KOPT-K1 (cell line): ENCODE data around the gene KCNMA1.

Source experiments
- H3K27ac ChIP-seq: fragments of 200-600 bp; sonication (generic); 2 replicates; pipeline ENCODE4 v1.5.1; 2016; ENCODE audit warnings: antibody characterized with exemption, mild to moderate bottlenecking, low read depth, low read length; ENCODE audit not compliant: poor library complexity, severe bottlenecking
- H3K36me3 ChIP-seq: fragments of 200-600 bp; sonication (generic); 2 replicates; pipeline ENCODE4 v1.5.1; 2017; ENCODE audit warnings: antibody characterized with exemption, mild to moderate bottlenecking, low read length, moderate library complexity; ENCODE audit not compliant: insufficient read depth
- H3K9me3 ChIP-seq: fragments of 200-600 bp; sonication (generic); 2 replicates; pipeline ENCODE4 v1.5.1; 2017; ENCODE audit warnings: antibody characterized with exemption, low read length, mild to moderate bottlenecking; ENCODE audit not compliant: insufficient read depth, poor library complexity, severe bottlenecking

The KCNMA1 gene

DNA sequence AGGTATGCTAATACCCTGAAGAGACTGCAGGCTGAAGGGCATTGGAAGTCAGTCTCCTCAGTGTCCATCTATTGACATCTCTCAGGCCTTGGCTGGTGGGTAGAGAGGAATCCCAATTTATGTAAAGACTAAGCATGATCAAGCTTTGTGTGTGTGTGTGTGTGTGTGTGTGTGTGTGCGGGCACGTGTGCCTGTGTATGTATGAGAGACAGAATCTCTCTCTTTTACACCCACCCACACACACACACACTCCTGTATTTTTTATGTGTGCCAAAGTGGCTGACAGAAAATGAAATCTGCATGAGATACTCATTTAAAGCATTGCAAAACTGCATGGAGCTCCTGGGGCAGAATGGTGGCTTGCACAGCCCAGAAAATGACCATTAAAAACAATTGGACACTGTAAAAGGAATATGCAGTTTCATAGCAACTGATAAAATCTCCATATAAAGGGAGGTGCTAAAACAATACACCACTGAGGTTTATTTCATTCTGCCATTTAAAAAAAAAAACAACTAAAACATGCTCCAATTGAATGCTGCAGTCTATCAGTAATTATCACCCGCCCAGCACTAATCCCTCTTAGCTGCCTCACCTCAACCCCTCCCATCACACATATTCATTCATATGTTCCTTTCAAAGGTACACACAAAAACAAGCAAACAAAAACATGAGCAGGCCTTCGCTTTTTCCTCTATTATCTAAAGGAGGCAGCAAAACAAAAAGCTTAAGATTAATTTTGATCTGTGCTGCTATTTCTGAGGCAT lies 385.0 kb downstream of the KCNMA1 start:
- no peaks in the 10 kb centered on the region for H3K9me3 ChIP-seq
- no peaks in the 10 kb centered on the region for H3K36me3 ChIP-seq
- H3K27ac ChIP-seq, result no peak overlapping the region

- Histone ChIP-seq H3K36me3 (no peaks in the 10 kb centered on the region), H3K27ac (no peak overlapping the region), H3K9me3 (no peaks in the 10 kb centered on the region)
Measured at GRCh38 chr10:77251297-77252013, 386.2 kb downstream of the KCNMA1 start.

- no peaks in the 10 kb centered on the region for H3K9me3 ChIP-seq
- H3K36me3 ChIP-seq, result no peaks in the 10 kb centered on the region
- no peak overlapping the region for H3K27ac ChIP-seq
Measured at GRCh38 chr10:77249901-77250459, 387.6 kb downstream of the KCNMA1 start.

GRCh38 chr10:77248104-77248790 lies 389.4 kb downstream of the KCNMA1 start:
- Histone ChIP-seq H3K9me3 (no peaks in the 10 kb centered on the region), H3K27ac (no peak overlapping the region), H3K36me3 (no peaks in the 10 kb centered on the region)

- Histone ChIP-seq H3K27ac (no peak overlapping the region), H3K36me3 (no peaks in the 10 kb centered on the region), H3K9me3 (no peaks in the 10 kb centered on the region)
Measured at GRCh38 chr10:77247031-77247990, 390.3 kb downstream of the KCNMA1 start.

GRCh38 chr10:77245953-77246352 lies 391.7 kb downstream of the KCNMA1 start:
- Histone ChIP-seq H3K9me3 (no peaks in the 10 kb centered on the region), H3K36me3 (no peaks in the 10 kb centered on the region), H3K27ac (no peak overlapping the region)

DNA sequence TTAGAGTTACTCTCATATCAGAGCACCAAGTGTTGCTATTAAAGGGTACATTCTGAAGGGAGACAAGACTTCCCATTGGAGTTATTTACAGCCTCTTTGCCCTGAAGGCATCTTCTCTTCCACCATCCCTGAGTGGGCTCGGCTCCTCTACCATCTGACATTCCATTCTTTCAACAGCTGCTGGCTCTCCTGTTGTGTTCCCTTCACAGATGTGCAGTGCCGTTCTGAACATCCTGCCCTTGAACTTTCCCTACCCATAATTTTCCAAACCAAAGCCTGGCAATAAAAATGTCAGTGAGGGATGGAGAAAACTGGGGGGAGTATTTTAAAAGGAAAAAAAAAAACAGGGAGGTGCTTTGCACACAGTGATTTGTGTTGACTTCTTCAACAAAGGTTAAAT lies 392.9 kb downstream of the KCNMA1 start:
- no peaks in the 10 kb centered on the region for H3K36me3 ChIP-seq
- H3K9me3 ChIP-seq, result no peaks in the 10 kb centered on the region
- no peak overlapping the region for H3K27ac ChIP-seq

- H3K9me3 ChIP-seq, result no peaks in the 10 kb centered on the region
- H3K27ac ChIP-seq, result no peak overlapping the region
- H3K36me3 ChIP-seq, result no peaks in the 10 kb centered on the region
Measured at GRCh38 chr10:77244286-77244685, 393.3 kb downstream of the KCNMA1 start.

GRCh38 chr10:77241350-77241725 lies 396.3 kb downstream of the KCNMA1 start:
- Histone ChIP-seq H3K36me3 (no peaks in the 10 kb centered on the region), H3K9me3 (no peaks in the 10 kb centered on the region), H3K27ac (no peak overlapping the region)

DNA sequence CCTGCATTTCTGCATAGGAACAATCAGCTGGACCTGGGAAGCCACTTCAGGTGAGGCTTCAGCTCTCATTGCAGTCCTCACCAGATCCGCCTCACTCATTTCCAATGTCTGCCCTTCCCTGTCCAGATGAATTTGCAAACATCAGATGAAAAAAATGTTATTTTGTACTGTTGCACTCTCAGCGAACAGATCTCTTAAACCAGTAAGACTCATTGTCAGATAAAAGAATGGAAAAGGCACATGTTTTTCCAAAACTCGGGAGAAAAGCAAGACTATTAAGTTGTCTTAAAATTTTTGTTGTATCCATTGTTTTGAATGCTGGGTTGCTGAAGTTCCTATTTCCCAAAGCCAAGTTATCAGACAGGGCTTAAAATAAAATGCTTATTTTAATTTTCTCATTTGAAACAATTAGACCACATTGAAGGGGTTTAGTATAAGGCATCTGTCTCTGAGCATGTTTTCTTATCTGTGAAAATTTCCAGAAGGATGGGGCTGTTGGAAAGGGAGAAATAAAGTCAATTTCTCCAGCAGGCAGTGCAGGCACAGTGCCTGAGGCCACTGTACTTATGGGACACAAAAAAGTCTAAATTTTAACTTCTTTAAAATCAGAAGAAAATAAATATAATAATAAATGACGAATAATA lies 396.8 kb downstream of the KCNMA1 start:
- Histone ChIP-seq H3K9me3 (no peaks in the 10 kb centered on the region), H3K36me3 (no peaks in the 10 kb centered on the region), H3K27ac (no peak overlapping the region)

GRCh38 chr10:77240041-77240652 lies 397.5 kb downstream of the KCNMA1 start:
- no peaks in the 10 kb centered on the region for H3K36me3 ChIP-seq
- H3K27ac ChIP-seq, result no peak overlapping the region
- no peaks in the 10 kb centered on the region for H3K9me3 ChIP-seq

DNA sequence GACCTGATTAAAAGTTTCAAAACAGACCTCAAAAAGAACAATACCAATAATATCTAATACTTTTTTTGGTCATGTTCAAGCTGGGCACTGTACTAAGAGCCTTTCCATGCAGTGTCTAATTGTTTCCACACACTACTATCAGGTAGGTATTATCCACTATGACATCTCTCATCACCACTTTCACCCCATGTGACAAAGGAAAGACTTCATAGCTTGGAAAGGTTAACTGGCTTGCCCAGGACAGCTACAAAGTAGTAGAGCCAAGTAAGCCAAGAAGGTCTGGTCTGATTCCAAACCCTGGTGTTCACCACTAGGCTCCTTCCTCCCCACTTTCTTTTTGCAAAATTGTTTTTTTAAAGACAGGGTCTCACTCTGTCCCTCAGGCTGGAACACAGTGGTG lies 400.5 kb downstream of the KCNMA1 start:
- Histone ChIP-seq H3K36me3 (no peaks in the 10 kb centered on the region), H3K27ac (no peak overlapping the region), H3K9me3 (no peaks in the 10 kb centered on the region)

DNA sequence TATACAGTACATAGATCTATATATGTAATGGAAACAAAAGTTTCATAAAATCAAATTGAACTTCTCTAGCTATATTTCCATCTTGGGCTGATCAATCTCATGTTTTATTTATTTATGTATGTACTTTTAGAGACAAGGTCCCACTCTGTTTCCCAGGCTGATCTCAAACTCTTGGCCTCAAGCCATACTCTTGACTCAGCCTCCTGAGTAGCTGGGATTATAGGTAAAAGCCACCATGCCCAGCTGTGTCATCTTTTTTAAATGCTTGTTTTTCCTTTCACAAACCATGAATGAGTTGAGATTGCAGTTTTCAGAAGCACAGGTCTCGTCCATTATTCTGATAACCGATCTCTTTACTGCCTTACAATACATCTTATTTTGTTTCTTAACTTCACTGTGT lies 400.9 kb downstream of the KCNMA1 start:
- Histone ChIP-seq H3K36me3 (no peaks in the 10 kb centered on the region), H3K27ac (no peak overlapping the region), H3K9me3 (no peaks in the 10 kb centered on the region)

GRCh38 chr10:77236029-77236428 lies 401.6 kb downstream of the KCNMA1 start:
- H3K36me3 ChIP-seq, result no peaks in the 10 kb centered on the region
- H3K27ac ChIP-seq, result no peak overlapping the region
- H3K9me3 ChIP-seq, result no peaks in the 10 kb centered on the region
